IMR-90 (cell line): ENCODE measurements around the gene HBEGF. TPM values are rescaled to one million over a fixed set of nuclear protein-coding genes. Genes with fewer than 3 reads are reported as not detected.
A peak's percentile ranks its signal among the peaks of the same experiment; 100 is the strongest.

Experiments used
- ATAC-seq: fragments of 200-7000 bp; cut with Tn5 transposase; 2 replicates; pipeline ENCODE4 v1.9.1; 2020; ENCODE audit warnings: low read depth, mild to moderate bottlenecking, moderate library complexity
- BruUV-seq: library from RNA; stranded (reverse); fragments of 400-500 nt; replicated peaks from 2 replicates; lab custom pipeline; 2021; lab: Mats Ljungman, UMichigan
- CTCF ChIA-PET: fragments of 300-600 bp; formaldehyde crosslinking; extraction: SDS; loops from one replicate; lab custom pipeline; 2021; ENCODE audit warnings: antibody characterized with exemption; lab: Yijun Ruan, JAX
- POLR2A ChIA-PET: fragments of 300-600 bp; sonication (Branson Sonifier 250); formaldehyde crosslinking; loops from one replicate; lab custom pipeline; 2022; ENCODE audit warnings: antibody characterized with exemption; ENCODE audit not compliant: unreplicated experiment; lab: Charles Lee
- DNase-seq: peaks from one replicate; pipeline ENCODE4 v3.0.0; 2013
- H2AFZ ChIP-seq: replicated peaks from 2 replicates; pipeline ENCODE3; 2013; ENCODE audit warnings: low read length, mild to moderate bottlenecking; ENCODE audit not compliant: poor library complexity
- H2AK5ac ChIP-seq: 2 replicates; pipeline ENCODE4 v1.6.1; 2013; ENCODE audit warnings: low read depth, low read length, inconsistent platforms
- H2AK9ac ChIP-seq: replicated peaks from 2 replicates; pipeline ENCODE3; 2013; ENCODE audit warnings: mild to moderate bottlenecking, low read depth, low read length, moderate library complexity; ENCODE audit not compliant: poor library complexity
- H2BK120ac ChIP-seq: 2 replicates; pipeline ENCODE4 v1.6.1; 2013; ENCODE audit warnings: low read depth, low read length, inconsistent platforms
- H2BK15ac ChIP-seq: 3 replicates; pipeline ENCODE4 v1.6.1; 2013; ENCODE audit warnings: low read depth, low read length, inconsistent platforms
- H2BK20ac ChIP-seq: 2 replicates; pipeline ENCODE4 v1.6.1; 2013; ENCODE audit warnings: low read depth, mild to moderate bottlenecking, inconsistent platforms, low read length, moderate library complexity
- H2BK5ac ChIP-seq: 2 replicates; pipeline ENCODE4 v1.6.1; 2013; ENCODE audit warnings: mild to moderate bottlenecking, low read depth, low read length, inconsistent platforms; ENCODE audit not compliant: poor library complexity, severe bottlenecking
- H3K14ac ChIP-seq: replicated peaks from 2 replicates; pipeline ENCODE4 v1.6.1; 2013; ENCODE audit warnings: low read depth, low read length, inconsistent platforms
- H3K18ac ChIP-seq: 2 replicates; pipeline ENCODE4 v1.6.1; 2013; ENCODE audit warnings: low read depth, low read length, control low read depth
- H3K23ac ChIP-seq: 2 replicates; pipeline ENCODE4 v1.6.1; 2013; ENCODE audit warnings: low read depth, low read length, inconsistent platforms
- H3K27ac ChIP-seq: 2 replicates; pipeline ENCODE4 v1.5.1; 2013; ENCODE audit warnings: mild to moderate bottlenecking, control low read depth, low read length; ENCODE audit not compliant: insufficient read depth
- H3K27me3 ChIP-seq: 2 replicates; pipeline ENCODE4 v1.6.1; 2013; ENCODE audit warnings: low read length; ENCODE audit not compliant: control insufficient read depth, insufficient read depth
- H3K36me3 ChIP-seq: 2 replicates; pipeline ENCODE4 v1.6.1; 2013; ENCODE audit warnings: low read length, mixed read lengths; ENCODE audit not compliant: control insufficient read depth, insufficient read depth
- H3K4ac ChIP-seq: 2 replicates; pipeline ENCODE4 v1.6.1; 2013; ENCODE audit warnings: low read depth, low read length, inconsistent platforms
- H3K4me1 ChIP-seq: 2 replicates; pipeline ENCODE4 v1.6.1; 2013; ENCODE audit warnings: low read length, mixed read lengths; ENCODE audit not compliant: control insufficient read depth, insufficient read depth
- H3K4me2 ChIP-seq: 2 replicates; pipeline ENCODE4 v1.6.1; 2013; ENCODE audit warnings: low read depth, mild to moderate bottlenecking, control low read depth, low read length, moderate library complexity
- H3K4me3 ChIP-seq: 2 replicates; pipeline ENCODE4 v1.5.1; 2013; ENCODE audit warnings: low read depth, mild to moderate bottlenecking, control low read depth, low read length, moderate library complexity; ENCODE audit not compliant: insufficient read depth
- H3K56ac ChIP-seq: 2 replicates; pipeline ENCODE4 v1.6.1; 2013; ENCODE audit warnings: low read length, inconsistent platforms; ENCODE audit not compliant: insufficient read depth; ENCODE audit errors: extremely low read depth
- H3K79me1 ChIP-seq, 2 experiments: 2 replicates each; pipeline ENCODE4 v1.6.1; 2013; ENCODE audit warnings: low read length in 2 of 2, inconsistent platforms in 1 of 2, low read depth in 1 of 2
- H3K9ac ChIP-seq: 2 replicates; pipeline ENCODE4 v1.6.1; 2013; ENCODE audit warnings: low read depth, low read length, control low read depth
- H3K9me1 ChIP-seq: 2 replicates; pipeline ENCODE4 v1.6.1; 2013; ENCODE audit warnings: low read length, inconsistent platforms; ENCODE audit not compliant: insufficient read depth
- H3K9me3 ChIP-seq: 2 replicates; pipeline ENCODE4 v1.6.1; 2013; ENCODE audit warnings: low read length; ENCODE audit not compliant: control insufficient read depth, insufficient read depth
- H4K20me1 ChIP-seq: 2 replicates; pipeline ENCODE4 v1.6.1; 2013; ENCODE audit warnings: low read length, inconsistent platforms; ENCODE audit not compliant: insufficient read depth
- H4K5ac ChIP-seq: 2 replicates; pipeline ENCODE4 v1.6.1; 2013; ENCODE audit warnings: mild to moderate bottlenecking, low read depth, low read length, control low read depth
- H4K8ac ChIP-seq, 2 experiments: 2 replicates each; pipeline ENCODE4 v1.6.1; 2013; ENCODE audit warnings: low read depth in 2 of 2, low read length in 2 of 2, control low read depth in 1 of 2, inconsistent platforms in 1 of 2
- H4K91ac ChIP-seq: 2 replicates; pipeline ENCODE4 v1.6.1; 2013; ENCODE audit warnings: low read depth, low read length, inconsistent platforms; ENCODE audit not compliant: insufficient read depth
- POLR2A ChIP-seq: IDR thresholded peaks from 2 replicates; pipeline ENCODE4 v1.6.1; 2012; ENCODE audit warnings: mild to moderate bottlenecking, low read depth, low read length
- RAD21 ChIP-seq: IDR thresholded peaks from 2 replicates; pipeline ENCODE4 v1.6.1; 2012; ENCODE audit warnings: low read length, improper control_type of control experiment
- SMC3 ChIP-seq: fragments of 150-350 bp; IDR thresholded peaks from 2 replicates; pipeline ENCODE4 v1.6.1; 2016; ENCODE audit warnings: low read depth, mild to moderate bottlenecking, antibody characterized with exemption, low read length, moderate library complexity
- WGBS, 2 experiments: methylation state at CpG; one replicate each; pipeline versions ENCODE4 v1.1.5 to v1.1.7; 2013; ENCODE audit warnings: missing lambda C conversion rate in 2 of 2; ENCODE audit not compliant: insufficient read length in 1 of 2; ENCODE audit errors: extremely low coverage in 2 of 2; 5-methylcytosine and 5-hydroxymethylcytosine counted together
- dilution Hi-C: fragments of 300-500 bp; cut with HindIII; formaldehyde crosslinking; loops from one replicate; pipeline ENCODE4 v1.14.3; 2018; ENCODE audit warnings: low sequenced_read_pairs; ENCODE audit not compliant: unreplicated experiment
- in situ Hi-C: fragments of 300-500 bp; cut with MboI; formaldehyde crosslinking; loops from 3 replicates; pipeline ENCODE4 v1.14.3; 2019; ENCODE audit warnings: low sequenced_read_pairs, inconsistent platforms, mixed read lengths
- intact Hi-C: fragments of 100-400 bp; cut with micrococcal nuclease; formaldehyde crosslinking; loops from 2 replicates; pipeline ENCODE4 v1.10.0; 2022
- polyA plus RNA-seq, 3 experiments: library from polyadenylated mRNA; depleted of rRNA; stranded (reverse); fragments of >200 nt; gene quantifications; 2 replicates each; pipeline ENCODE4 v1.2.3, GENCODE V29; 2012; ENCODE audit warnings: low replicate concordance in 1 of 3
- total RNA-seq: library from RNA; depleted of rRNA; stranded (reverse); fragments of >200 nt; gene quantifications from 2 replicates; pipeline ENCODE4 v1.2.3, GENCODE V29; 2012
- TF ChIP-seq, protein P1 (sequence below): fragments of 150-350 bp; IDR thresholded peaks from 2 replicates; pipeline ENCODE4 v1.6.1; 2016; ENCODE audit warnings: low read depth, mild to moderate bottlenecking, low read length, moderate library complexity, borderline replicate concordance
- TF ChIP-seq, protein P2 (sequence below): conservative IDR thresholded peaks from 2 replicates; pipeline ENCODE4 v1.5.1; 2012; ENCODE audit warnings: mild to moderate bottlenecking, low read depth, low read length, improper control_type of control experiment

The HBEGF gene
- total and polyA plus RNA-seq, 2 of the 4 experiments (the other 2 are of a cell fraction): 18.8 to 36.1 TPM

GRCh38 chr5:140362875-140363630 lies 16.6 kb upstream of the HBEGF start:
- peak overlapping the region; percentile 82 for H3K4me2 ChIP-seq
- H3K9ac ChIP-seq: 0 out of 2 replicates have a peak overlapping the region, but pooled peaks have one; percentile 1
- peak overlapping the region; percentile 26 for H3K4me3 ChIP-seq
- WGBS, 2 experiments: 4% methylated on average over 13 of the region's 29 CpGs; no CpG with 5 or more reads in 1 of the 2 experiments
- H4K5ac ChIP-seq: no peak overlapping the region
- H3K36me3 ChIP-seq: no peaks in the 10 kb centered on the region
- no peak overlapping the region for H2AK5ac ChIP-seq
- BruUV-seq: no TSS peak
- intact Hi-C loops: loop anchor here (2.0 kb wide), 1 partner anchor 358 kb away; no protein-coding TSS in a partner anchor
- no peaks in the 10 kb centered on the region for H3K9me3 ChIP-seq
- CTCF ChIA-PET: interaction anchor here (0.5 to 1.5 kb wide), 11 partner anchors 9 to 171 kb away, joined by 3 to 10 read pairs (median 3); partner anchors contain the start of gene ANKHD1
- peak overlapping the region; percentile 9; the same call in 1 of the 2 replicates for H3K4ac ChIP-seq
- H2BK120ac ChIP-seq: no peak overlapping the region
- no peaks in the 10 kb centered on the region for H4K20me1 ChIP-seq
- no peak overlapping the region for H3K23ac ChIP-seq
- no peaks in the 10 kb centered on the region for H3K79me1 ChIP-seq
- no peaks in the 10 kb centered on the region for H3K9me1 ChIP-seq
- no peak overlapping the region for H3K56ac ChIP-seq
- H3K18ac ChIP-seq: no peak overlapping the region
- no peak overlapping the region for H4K91ac ChIP-seq
- H2BK20ac ChIP-seq: no peak overlapping the region
- no peak overlapping the region for H2BK5ac ChIP-seq
- in situ Hi-C loops: loop anchor here (25.0 kb wide), 1 partner anchor 576 kb away; the partner anchor contains the start of gene PSD2
- dilution Hi-C loops: no loop called here
- peak overlapping the region; percentile 97 for H2AFZ ChIP-seq
- ATAC-seq (peak; percentile 91), DNase-seq (peak; percentile 46)
- H3K4me1 ChIP-seq: no peaks in the 10 kb centered on the region
- no peak overlapping the region for H3K14ac ChIP-seq
- no peak overlapping the region for H3K27ac ChIP-seq
- H2BK15ac ChIP-seq: no peak overlapping the region
- peak overlapping the region; percentile 88 for H2AK9ac ChIP-seq
- POLR2A ChIA-PET: interaction anchor here (0.6 kb wide), 1 partner anchor 1827 kb away, joined by 3 read pairs; no protein-coding TSS in a partner anchor
- TF ChIP-seq POLR2A: no peak
- TF ChIP-seq, protein P1, sequence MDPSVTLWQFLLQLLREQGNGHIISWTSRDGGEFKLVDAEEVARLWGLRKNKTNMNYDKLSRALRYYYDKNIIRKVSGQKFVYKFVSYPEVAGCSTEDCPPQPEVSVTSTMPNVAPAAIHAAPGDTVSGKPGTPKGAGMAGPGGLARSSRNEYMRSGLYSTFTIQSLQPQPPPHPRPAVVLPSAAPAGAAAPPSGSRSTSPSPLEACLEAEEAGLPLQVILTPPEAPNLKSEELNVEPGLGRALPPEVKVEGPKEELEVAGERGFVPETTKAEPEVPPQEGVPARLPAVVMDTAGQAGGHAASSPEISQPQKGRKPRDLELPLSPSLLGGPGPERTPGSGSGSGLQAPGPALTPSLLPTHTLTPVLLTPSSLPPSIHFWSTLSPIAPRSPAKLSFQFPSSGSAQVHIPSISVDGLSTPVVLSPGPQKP: no peak
- peak; percentile 34; the same call in 1 of the 2 replicates for TF ChIP-seq SMC3
- TF ChIP-seq RAD21: peak; percentile 58
- TF ChIP-seq, protein P2, sequence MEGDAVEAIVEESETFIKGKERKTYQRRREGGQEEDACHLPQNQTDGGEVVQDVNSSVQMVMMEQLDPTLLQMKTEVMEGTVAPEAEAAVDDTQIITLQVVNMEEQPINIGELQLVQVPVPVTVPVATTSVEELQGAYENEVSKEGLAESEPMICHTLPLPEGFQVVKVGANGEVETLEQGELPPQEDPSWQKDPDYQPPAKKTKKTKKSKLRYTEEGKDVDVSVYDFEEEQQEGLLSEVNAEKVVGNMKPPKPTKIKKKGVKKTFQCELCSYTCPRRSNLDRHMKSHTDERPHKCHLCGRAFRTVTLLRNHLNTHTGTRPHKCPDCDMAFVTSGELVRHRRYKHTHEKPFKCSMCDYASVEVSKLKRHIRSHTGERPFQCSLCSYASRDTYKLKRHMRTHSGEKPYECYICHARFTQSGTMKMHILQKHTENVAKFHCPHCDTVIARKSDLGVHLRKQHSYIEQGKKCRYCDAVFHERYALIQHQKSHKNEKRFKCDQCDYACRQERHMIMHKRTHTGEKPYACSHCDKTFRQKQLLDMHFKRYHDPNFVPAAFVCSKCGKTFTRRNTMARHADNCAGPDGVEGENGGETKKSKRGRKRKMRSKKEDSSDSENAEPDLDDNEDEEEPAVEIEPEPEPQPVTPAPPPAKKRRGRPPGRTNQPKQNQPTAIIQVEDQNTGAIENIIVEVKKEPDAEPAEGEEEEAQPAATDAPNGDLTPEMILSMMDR: peak; percentile 85
- H4K8ac ChIP-seq: no peak overlapping the region
- peaks cover 17% of the 10 kb centered on the region; the same call in 1 of the 2 replicates for H3K27me3 ChIP-seq
